ELR (cell line): ENCODE results near the gene PIP4K2A.

Experiments
- DNase-seq: peaks from one replicate; pipeline ENCODE4 v3.0.0-alpha.2; 2015; ENCODE audit warnings: low read depth

The PIP4K2A gene

DNA sequence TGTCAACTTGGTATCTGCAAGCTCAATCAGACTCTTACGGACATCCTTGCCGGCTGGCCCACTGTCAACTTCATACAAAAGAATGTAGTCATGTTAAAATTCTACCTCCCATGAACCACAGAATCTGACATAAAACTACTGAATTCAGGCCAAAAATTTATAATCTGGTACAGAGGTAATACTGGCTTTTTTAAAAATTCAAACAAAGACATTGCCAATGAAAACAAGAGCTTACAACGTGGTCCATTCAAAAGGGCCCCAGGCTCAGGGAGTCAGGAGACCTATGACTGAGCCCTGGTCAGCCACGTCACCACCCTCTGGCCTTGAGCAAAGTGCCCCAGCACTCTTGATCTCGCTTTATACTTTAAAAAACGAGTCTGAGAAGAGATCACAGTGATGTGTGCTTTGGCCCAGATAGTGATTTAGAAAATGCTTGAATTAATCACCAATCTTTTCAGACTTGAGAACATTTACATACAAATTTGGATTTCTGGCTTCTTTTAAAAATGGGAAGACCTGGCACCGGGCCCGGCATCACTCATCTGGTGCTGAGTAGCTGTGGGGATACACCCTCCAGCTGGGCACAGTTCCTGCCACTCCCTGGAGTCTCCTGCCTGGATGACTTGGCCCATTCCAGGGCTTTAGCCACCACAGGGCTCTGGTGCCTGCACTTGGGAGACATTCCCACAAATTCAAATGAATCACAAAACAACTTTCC is 94.1 kb downstream of the PIP4K2A start:
- DNase-seq, result peak; percentile 98

GRCh38 chr10:22619101-22619500 is 95.3 kb downstream of the PIP4K2A start:
- DNase-seq, result no peak

DNA sequence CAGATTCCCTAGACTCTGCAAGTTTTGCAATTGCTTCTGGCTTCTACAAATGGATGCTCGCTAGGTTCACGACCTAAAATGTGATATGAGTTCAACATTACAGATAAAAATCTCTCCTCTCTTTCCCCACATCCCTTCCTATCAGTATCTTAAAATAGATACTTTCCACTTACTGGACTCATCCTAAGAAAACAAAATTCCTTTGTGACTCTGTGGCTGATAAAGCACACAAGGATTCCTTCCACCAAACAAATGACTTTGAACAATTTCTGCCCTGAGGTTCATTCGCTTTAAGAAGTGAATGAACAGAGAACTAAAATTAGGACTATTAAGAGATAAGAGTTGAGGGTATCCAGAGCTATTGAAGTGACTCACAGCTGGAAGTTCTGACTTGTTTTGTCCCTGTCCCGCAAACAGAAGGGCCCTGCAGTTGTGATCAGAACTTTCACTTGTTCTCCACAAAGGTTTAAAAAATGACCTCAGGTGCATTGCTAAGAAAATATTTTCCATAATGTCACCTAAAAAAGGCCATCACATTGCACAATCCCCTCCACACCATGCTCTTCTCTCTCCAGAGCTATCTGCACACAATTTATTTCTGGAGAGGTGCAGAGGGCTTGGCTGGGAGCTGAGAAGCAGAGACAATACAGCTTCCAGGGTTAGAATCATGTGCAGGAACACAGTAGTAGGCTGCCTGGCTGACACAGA is 96.1 kb downstream of the PIP4K2A start:
- DNase-seq, result peak; percentile 37

DNA sequence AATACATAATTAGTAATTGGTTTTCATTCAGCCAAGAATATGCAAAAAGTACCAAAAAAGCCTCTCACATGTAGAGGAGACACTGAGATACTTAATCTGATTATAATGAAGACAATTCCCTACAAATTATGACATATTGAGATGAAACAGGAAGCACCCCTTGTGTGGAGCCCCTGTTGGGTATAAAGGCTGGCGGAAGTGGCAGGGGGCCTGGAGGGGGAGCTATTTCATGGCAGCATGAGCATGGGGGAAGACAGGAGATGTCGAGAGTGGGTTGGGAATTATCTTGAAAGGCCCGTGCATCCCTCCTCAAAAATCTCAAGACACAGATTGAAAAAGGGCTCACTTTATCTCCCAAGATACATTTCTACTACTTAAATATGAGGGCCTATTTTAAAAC is 96.9 kb downstream of the PIP4K2A start:
- DNase-seq, result no peak

- no peak for DNase-seq
These were observed 97.3 kb downstream of the PIP4K2A start for GRCh38 chr10:22617051-22617450.

DNA sequence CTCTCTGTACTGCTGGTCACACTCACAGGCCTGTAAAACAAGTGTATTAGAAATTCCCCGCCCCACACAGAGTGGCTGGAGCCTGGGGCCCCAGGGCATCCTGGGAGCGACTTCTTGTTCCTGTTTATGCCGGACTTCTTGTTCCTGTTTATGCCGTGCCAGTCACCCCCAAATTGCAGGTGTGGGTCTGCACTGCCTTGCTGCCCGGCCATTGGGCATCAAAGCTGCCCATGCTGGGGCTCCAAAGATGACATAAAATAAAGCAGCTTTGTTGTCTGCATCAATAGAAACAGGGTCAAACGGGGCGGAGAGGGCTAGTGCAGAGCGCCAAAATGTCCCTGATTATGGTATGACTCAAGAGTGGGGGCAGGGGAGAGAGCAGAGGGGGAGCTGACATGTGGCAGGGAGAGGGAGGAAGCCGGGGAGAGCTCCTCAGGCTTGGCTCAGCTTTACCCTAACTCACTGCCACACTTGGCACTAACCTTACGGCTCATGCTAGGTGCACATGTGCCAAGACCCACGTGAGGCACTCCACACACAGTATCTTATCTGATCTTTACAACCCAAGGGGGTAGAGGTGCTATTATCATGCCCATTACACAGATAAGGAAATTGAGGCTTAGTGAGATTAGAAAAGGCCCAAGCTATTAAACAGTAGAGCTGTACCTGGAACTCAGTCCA is 98.4 kb downstream of the PIP4K2A start:
- peak; percentile 85 for DNase-seq

- no peak for DNase-seq
These were observed 99.3 kb downstream of the PIP4K2A start for GRCh38 chr10:22615101-22615500.

- DNase-seq, result no peak
These were observed 101.4 kb downstream of the PIP4K2A start for GRCh38 chr10:22613011-22613410.

GRCh38 chr10:22612318-22612717 is 102.1 kb downstream of the PIP4K2A start:
- no peak for DNase-seq

GRCh38 chr10:22611425-22612115 is 102.8 kb downstream of the PIP4K2A start:
- DNase-seq, result no peak

DNA sequence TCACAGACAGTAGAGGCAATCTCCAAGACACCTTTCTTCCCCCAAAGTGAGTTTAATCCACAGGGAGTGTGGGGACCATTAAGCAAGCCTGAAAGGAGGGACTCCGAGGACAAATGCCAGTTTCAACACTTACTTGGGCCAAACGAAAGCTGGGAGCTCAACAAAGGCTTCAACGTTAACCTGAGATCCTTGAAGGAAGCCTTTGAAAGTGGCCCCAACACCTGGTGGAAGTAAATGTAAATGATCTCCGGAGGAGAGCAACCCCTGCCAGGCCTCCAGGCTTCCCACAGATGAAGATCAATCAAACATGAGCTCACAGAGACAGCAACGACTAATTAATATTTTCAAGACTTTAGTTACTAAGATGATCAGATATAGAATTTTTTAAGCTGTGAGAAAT is 103.8 kb downstream of the PIP4K2A start:
- DNase-seq, result no peak

- DNase-seq, result no peak
These were observed 104.5 kb downstream of the PIP4K2A start for GRCh38 chr10:22609719-22610465.

- no peak for DNase-seq
These were observed 105.1 kb downstream of the PIP4K2A start for GRCh38 chr10:22609251-22609650.

- DNase-seq, result no peak
These were observed 107.1 kb downstream of the PIP4K2A start for GRCh38 chr10:22607261-22607660.

- peak; percentile 78 for DNase-seq
These were observed 108.2 kb downstream of the PIP4K2A start for GRCh38 chr10:22606164-22606614.

- DNase-seq, result peak; percentile 43
These were observed 109.2 kb downstream of the PIP4K2A start for GRCh38 chr10:22605168-22605567.

DNA sequence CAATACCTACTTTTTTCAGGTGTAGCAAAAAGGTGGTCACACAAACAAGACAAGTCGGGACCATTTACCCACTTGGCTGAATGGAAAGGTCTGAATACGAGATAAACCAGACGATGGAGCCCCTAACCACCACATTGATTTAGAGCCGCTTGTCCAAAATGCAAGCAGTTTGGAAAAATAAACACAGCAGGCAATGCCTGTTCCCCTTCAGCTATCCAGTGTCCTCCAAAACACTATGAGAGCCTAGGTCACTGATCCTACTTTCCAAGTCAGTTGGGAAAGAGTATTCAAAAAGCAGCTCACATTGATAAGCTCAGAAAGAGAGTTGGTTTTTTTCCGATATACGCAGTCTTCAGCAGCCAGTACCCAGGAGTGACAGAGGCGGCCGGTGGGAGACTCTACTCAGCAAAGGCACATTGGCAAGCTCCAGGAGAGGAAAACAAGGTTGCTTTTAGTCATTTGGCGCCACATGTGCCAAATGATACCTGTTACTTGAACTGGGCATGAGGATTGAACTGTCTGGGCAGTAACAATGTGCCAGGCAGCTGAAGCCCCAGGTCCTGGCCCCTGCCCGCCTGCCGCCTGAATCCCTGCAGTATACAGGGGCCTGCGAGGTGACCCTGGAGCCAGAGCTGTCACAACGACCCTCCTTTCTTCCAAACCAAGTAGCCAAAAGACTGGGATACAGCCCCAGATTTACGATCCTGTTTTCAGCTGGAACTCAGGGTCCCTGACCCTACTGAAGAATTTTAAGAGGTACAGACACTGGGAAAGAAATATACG is 109.8 kb downstream of the PIP4K2A start:
- no peak for DNase-seq

- no peak for DNase-seq
These were observed 110.8 kb downstream of the PIP4K2A start for GRCh38 chr10:22603581-22603980.

DNA sequence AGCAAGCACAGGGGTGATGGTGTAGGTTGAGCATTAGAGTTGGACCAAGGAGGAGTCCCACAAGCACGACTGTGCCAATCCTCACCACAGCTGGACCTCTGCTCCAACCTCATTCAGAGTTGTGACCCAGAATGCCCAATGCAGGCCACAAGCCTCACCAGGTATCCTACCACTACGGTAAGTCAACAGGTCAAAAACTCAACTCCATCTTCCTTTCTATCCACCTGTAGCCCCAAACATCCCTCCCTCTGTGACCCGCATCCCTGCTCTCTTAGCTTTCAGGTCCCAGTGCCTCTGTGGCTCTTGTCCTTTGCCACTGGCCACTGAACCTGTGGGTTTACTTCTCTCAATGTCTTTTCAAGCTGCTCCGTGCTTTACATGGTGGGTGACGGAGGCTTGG is 112.8 kb downstream of the PIP4K2A start:
- no peak for DNase-seq

DNA sequence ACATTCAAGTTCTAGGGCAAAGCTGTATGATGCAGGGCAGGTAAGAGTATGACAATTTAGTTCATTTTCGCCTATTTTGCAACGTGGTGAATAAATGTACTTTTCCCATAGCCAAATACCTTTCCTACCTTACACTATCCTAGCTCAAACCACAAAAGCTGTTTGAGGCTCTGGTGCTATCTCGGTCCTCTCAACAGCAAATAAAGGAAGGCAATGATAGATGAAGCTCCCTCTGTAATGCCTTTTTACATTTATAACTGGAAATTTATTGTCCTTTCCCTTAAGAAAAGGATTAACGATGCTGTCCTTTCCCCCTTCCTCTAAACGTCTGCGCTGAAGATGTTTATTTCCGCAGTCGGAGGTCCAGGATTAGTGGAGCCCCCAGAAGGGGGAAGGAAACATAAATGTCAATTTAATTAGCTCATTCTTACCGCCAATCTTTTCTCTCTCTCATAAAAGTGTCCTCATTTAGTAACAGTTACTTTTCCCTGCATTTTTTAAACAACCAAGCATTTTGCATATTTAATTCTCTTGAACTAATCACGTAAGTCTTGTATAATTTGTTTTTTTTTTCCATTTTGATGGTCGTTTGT is 114.6 kb downstream of the PIP4K2A start:
- no peak for DNase-seq
